ELR (cell line): Measurements from ENCODE around the gene TMEM128.
"Not testable (repeated sequence)": the region's sequence is repeated elsewhere in the genome, so short reads cannot be mapped to it uniquely, and the experiment has no call there.

ENCODE experiments used
- DNase-seq: peaks from one replicate; pipeline ENCODE4 v3.0.0-alpha.2; 2015; ENCODE audit warnings: low read depth

Gene TMEM128

GRCh38 chr4:4254666-4255065, 6.6 kb upstream of the TMEM128 start:
- no peak for DNase-seq

GRCh38 chr4:4254199-4254598, 6.2 kb upstream of the TMEM128 start:
- no peak for DNase-seq

- DNase-seq: no peak
These were observed 1.8 kb upstream of the TMEM128 start for GRCh38 chr4:4249866-4250265.

- DNase-seq: not testable (repeated sequence)
These were observed 1.3 kb upstream of the TMEM128 start for GRCh38 chr4:4249342-4249741.

- peak; percentile 35 for DNase-seq
These were observed 821 bp upstream of the TMEM128 start for GRCh38 chr4:4248885-4249203.

- DNase-seq: no peak
These were observed 361 bp downstream of the TMEM128 start for GRCh38 chr4:4247696-4248028.

- DNase-seq: no peak
These were observed 2.9 kb downstream of the TMEM128 start for GRCh38 chr4:4245172-4245571.

- DNase-seq: not testable (repeated sequence)
These were observed 8.5 kb downstream of the TMEM128 start for GRCh38 chr4:4239551-4239950.

GRCh38 chr4:4233610-4234009, 14.4 kb downstream of the TMEM128 start:
- no peak for DNase-seq

GRCh38 chr4:4228356-4228668, 19.7 kb downstream of the TMEM128 start:
- DNase-seq: no peak

- no peak for DNase-seq
These were observed 20.3 kb downstream of the TMEM128 start for GRCh38 chr4:4227510-4228355.

GRCh38 chr4:4226606-4227438, 21.2 kb downstream of the TMEM128 start, which contains the start of gene OTOP1:
Gene OTOP1, minus strand, starts transcription at chr4:4226929. Its CDS starts 65 bp downstream, at chr4:4226864.
- no peak for DNase-seq

GRCh38 chr4:4225915-4226605, 22.0 kb downstream of the TMEM128 start:
- DNase-seq: peak; percentile 14

- peak; percentile 15 for DNase-seq
These were observed 30.9 kb downstream of the TMEM128 start for GRCh38 chr4:4217113-4217512.

- DNase-seq: peak; percentile 56
These were observed 31.4 kb downstream of the TMEM128 start for GRCh38 chr4:4216648-4217047.

- not testable (repeated sequence) for DNase-seq
These were observed 34.3 kb downstream of the TMEM128 start for GRCh38 chr4:4213674-4214073.

- DNase-seq: no peak
These were observed 41.8 kb downstream of the TMEM128 start for GRCh38 chr4:4206204-4206603.

GRCh38 chr4:4204401-4204745, 43.6 kb downstream of the TMEM128 start:
- DNase-seq: no peak

- no peak for DNase-seq
These were observed 44.2 kb downstream of the TMEM128 start for GRCh38 chr4:4203688-4204400.

GRCh38 chr4:4202510-4202909, 45.5 kb downstream of the TMEM128 start:
- no peak for DNase-seq

- DNase-seq: peak; percentile 17
These were observed 47.4 kb downstream of the TMEM128 start for GRCh38 chr4:4200624-4201023.

GRCh38 chr4:4195354-4195753, 52.7 kb downstream of the TMEM128 start:
- DNase-seq: no peak
